IPS-20b (cell line): Measurements from ENCODE around the gene ATXN1.
"Not testable (repeated sequence)": the region's sequence is repeated elsewhere in the genome, so short reads cannot be mapped to it uniquely, and the experiment has no call there.

Experiments
- H3K27ac ChIP-seq: one replicate; pipeline ENCODE4 v1.5.1; 2013; ENCODE audit warnings: low read length
- H3K27me3 ChIP-seq: 2 replicates; pipeline ENCODE4 v1.6.1; 2013; ENCODE audit warnings: mild to moderate bottlenecking, low read length, inconsistent platforms; ENCODE audit not compliant: insufficient read depth
- H3K36me3 ChIP-seq: 2 replicates; pipeline ENCODE4 v1.6.1; 2013; ENCODE audit warnings: low read depth, mild to moderate bottlenecking, inconsistent platforms, low read length, moderate library complexity; ENCODE audit not compliant: insufficient read depth
- H3K4me1 ChIP-seq: 2 replicates; pipeline ENCODE4 v1.6.1; 2013; ENCODE audit warnings: mild to moderate bottlenecking, control low read depth, inconsistent platforms, low read length, moderate library complexity; ENCODE audit not compliant: insufficient read depth
- H3K4me3 ChIP-seq: 2 replicates; pipeline ENCODE4 v1.5.1; 2013; ENCODE audit warnings: mild to moderate bottlenecking, low read length, inconsistent platforms
- H3K9ac ChIP-seq: 2 replicates; pipeline ENCODE4 v1.6.1; 2013; ENCODE audit warnings: low read depth, mild to moderate bottlenecking, inconsistent platforms, low read length, moderate library complexity
- H3K9me3 ChIP-seq: 2 replicates; pipeline ENCODE4 v1.6.1; 2013; ENCODE audit warnings: mild to moderate bottlenecking, low read depth, low read length, inconsistent platforms; ENCODE audit not compliant: insufficient read depth

ATXN1 gene

GRCh38 chr6:16800341-16800740 lies 39.1 kb upstream of the ATXN1 start:
- peaks cover 20% of the 10 kb centered on the region for H3K4me1 ChIP-seq
- no peak overlapping the region for H3K9ac ChIP-seq
- H3K9me3 ChIP-seq = no peaks in the 10 kb centered on the region
- no peaks in the 10 kb centered on the region for H3K27me3 ChIP-seq
- no peak overlapping the region for H3K4me3 ChIP-seq
- H3K36me3 ChIP-seq = no peaks in the 10 kb centered on the region
- H3K27ac ChIP-seq = no peak overlapping the region

GRCh38 chr6:16799279-16800193 lies 38.3 kb upstream of the ATXN1 start:
- Histone ChIP-seq H3K9ac (no peak overlapping the region), H3K4me1 (peaks cover 15% of the 10 kb centered on the region), H3K4me3 (no peak overlapping the region), H3K27ac (no peak overlapping the region), H3K27me3 (no peaks in the 10 kb centered on the region), H3K36me3 (no peaks in the 10 kb centered on the region), H3K9me3 (no peaks in the 10 kb centered on the region)

- no peaks in the 10 kb centered on the region for H3K4me1 ChIP-seq
- H3K9ac ChIP-seq = no peak overlapping the region
- peaks cover 11% of the 10 kb centered on the region for H3K9me3 ChIP-seq
- no peaks in the 10 kb centered on the region for H3K27me3 ChIP-seq
- no peak overlapping the region for H3K4me3 ChIP-seq
- no peak overlapping the region for H3K27ac ChIP-seq
- no peaks in the 10 kb centered on the region for H3K36me3 ChIP-seq
These were observed 32.7 kb upstream of the ATXN1 start for GRCh38 chr6:16793828-16794412.

- H3K4me1 ChIP-seq = no peaks in the 10 kb centered on the region
- H3K9me3 ChIP-seq = peaks cover 21% of the 10 kb centered on the region
- H3K9ac ChIP-seq = no peak overlapping the region
- no peak overlapping the region for H3K4me3 ChIP-seq
- no peaks in the 10 kb centered on the region for H3K27me3 ChIP-seq
- H3K27ac ChIP-seq = no peak overlapping the region
- no peaks in the 10 kb centered on the region for H3K36me3 ChIP-seq
These were observed 28.2 kb upstream of the ATXN1 start for GRCh38 chr6:16789329-16790038.

- no peak overlapping the region for H3K4me3 ChIP-seq
These were observed 25.9 kb upstream of the ATXN1 start for GRCh38 chr6:16787128-16787682.

GRCh38 chr6:16785496-16785895 lies 24.2 kb upstream of the ATXN1 start:
- Histone ChIP-seq H3K4me3 (no peak overlapping the region), H3K9me3 (peaks cover 21% of the 10 kb centered on the region), H3K4me1 (no peaks in the 10 kb centered on the region), H3K9ac (no peak overlapping the region), H3K27ac (no peak overlapping the region), H3K36me3 (no peaks in the 10 kb centered on the region), H3K27me3 (no peaks in the 10 kb centered on the region)

More at GRCh38 chr6:16787128-16787682, 25.9 kb upstream of the ATXN1 start:
- Histone ChIP-seq H3K36me3 (no peaks in the 10 kb centered on the region), H3K4me1 (no peaks in the 10 kb centered on the region), H3K27ac (no peak overlapping the region), H3K9me3 (peaks cover 21% of the 10 kb centered on the region), H3K9ac (no peak overlapping the region), H3K27me3 (no peaks in the 10 kb centered on the region)

- peaks cover 17% of the 10 kb centered on the region for H3K9me3 ChIP-seq
- H3K27me3 ChIP-seq, H3K36me3 ChIP-seq, H3K27ac ChIP-seq, H3K4me1 ChIP-seq, H3K9ac ChIP-seq, H3K4me3 ChIP-seq: not testable (repeated sequence)
These were observed 23.7 kb upstream of the ATXN1 start for GRCh38 chr6:16784957-16785356.

GRCh38 chr6:16783952-16784565 lies 22.8 kb upstream of the ATXN1 start:
- Histone ChIP-seq H3K9ac (no peak overlapping the region), H3K27ac (no peak overlapping the region), H3K27me3 (no peaks in the 10 kb centered on the region), H3K9me3 (peaks cover 11% of the 10 kb centered on the region), H3K4me1 (no peaks in the 10 kb centered on the region), H3K36me3 (no peaks in the 10 kb centered on the region), H3K4me3 (no peak overlapping the region)

GRCh38 chr6:16783509-16783908 lies 22.2 kb upstream of the ATXN1 start:
- Histone ChIP-seq H3K36me3 (no peaks in the 10 kb centered on the region), H3K27me3 (no peaks in the 10 kb centered on the region), H3K9me3 (peaks cover 6% of the 10 kb centered on the region; the same call in 1 of the 2 replicates), H3K9ac (no peak overlapping the region), H3K27ac (no peak overlapping the region), H3K4me1 (no peaks in the 10 kb centered on the region), H3K4me3 (no peak overlapping the region)

GRCh38 chr6:16782278-16782677 lies 21.0 kb upstream of the ATXN1 start:
- no peaks in the 10 kb centered on the region for H3K4me1 ChIP-seq
- 0 out of 2 replicates have a peak, but pooled peaks cover 3% of the 10 kb centered on the region for H3K9me3 ChIP-seq
- H3K27ac ChIP-seq = no peak overlapping the region
- no peaks in the 10 kb centered on the region for H3K27me3 ChIP-seq
- H3K4me3 ChIP-seq = no peak overlapping the region
- H3K36me3 ChIP-seq = no peaks in the 10 kb centered on the region
- no peak overlapping the region for H3K9ac ChIP-seq
